HG03432 (cell line): ENCODE results near the gene HMCN2.
"Not testable (repeated sequence)": the region's sequence is repeated elsewhere in the genome, so short reads cannot be mapped to it uniquely, and the experiment has no call there.

Experiments used
- ATAC-seq: cut with Tn5 transposase; IDR thresholded peaks from one replicate; pipeline ENCODE4 v1.9.1; 2021; ENCODE audit warnings: mild to moderate bottlenecking, moderate library complexity; ENCODE audit not compliant: unreplicated experiment

HMCN2 gene

DNA sequence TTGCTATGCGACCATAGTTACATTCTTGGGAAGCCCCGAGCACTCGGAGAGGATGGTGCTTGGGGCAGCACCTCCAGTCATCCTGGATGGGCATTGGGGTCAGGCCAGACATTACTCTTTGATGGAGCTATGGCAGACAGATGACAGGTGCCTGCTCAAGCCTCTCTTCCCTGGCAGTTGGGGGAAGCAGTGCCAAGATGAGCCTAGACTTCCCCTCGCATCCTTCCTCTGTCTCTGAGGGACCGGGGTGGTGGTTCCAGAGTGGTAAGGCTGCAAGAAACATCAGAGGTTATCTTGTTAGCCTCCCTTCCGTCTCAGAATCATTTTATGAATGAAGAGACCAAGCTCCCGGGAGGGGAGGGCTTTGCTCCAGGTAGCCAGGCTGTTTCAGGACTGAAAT lies 2.8 kb upstream of the HMCN2 start:
- no peak for ATAC-seq

DNA sequence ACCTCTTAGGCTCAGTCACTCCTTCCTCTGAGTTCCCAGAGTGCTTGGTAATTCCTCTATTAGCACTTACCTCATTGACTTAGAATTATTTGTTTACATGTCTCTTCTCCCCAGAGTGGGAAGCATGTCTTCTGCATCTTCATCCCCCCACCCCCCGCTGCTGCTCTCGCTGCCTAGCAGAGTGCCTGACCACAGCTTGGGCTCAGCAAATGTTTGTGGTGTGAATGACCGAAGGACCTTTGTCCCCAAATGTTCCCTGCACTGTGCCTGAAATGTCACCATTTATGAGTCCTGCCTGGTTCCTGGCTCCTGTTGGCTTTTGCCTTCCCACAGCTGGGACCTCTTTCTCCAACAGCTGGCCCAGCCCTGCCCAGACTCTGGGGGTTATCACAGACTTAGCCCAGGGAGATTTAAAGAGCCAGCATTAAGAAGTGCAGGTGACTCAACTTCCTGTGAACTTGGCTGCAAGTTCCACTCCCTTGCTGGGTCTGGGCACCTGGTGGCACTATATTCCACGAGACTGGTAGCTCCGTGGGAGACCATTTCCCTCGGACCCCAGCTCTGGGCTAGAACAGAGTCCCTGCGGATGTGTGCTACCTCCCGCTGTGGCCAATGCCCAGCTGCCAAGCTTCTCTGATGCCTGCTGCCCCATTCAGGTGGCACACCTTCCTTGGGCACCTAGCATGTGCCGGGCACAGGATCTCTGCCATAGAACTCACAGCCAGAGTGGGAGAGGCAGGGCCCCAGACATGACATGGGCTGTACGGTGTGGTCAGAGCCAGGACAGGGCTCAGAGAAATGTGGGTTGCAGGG lies 1.8 kb upstream of the HMCN2 start:
- no peak for ATAC-seq

DNA sequence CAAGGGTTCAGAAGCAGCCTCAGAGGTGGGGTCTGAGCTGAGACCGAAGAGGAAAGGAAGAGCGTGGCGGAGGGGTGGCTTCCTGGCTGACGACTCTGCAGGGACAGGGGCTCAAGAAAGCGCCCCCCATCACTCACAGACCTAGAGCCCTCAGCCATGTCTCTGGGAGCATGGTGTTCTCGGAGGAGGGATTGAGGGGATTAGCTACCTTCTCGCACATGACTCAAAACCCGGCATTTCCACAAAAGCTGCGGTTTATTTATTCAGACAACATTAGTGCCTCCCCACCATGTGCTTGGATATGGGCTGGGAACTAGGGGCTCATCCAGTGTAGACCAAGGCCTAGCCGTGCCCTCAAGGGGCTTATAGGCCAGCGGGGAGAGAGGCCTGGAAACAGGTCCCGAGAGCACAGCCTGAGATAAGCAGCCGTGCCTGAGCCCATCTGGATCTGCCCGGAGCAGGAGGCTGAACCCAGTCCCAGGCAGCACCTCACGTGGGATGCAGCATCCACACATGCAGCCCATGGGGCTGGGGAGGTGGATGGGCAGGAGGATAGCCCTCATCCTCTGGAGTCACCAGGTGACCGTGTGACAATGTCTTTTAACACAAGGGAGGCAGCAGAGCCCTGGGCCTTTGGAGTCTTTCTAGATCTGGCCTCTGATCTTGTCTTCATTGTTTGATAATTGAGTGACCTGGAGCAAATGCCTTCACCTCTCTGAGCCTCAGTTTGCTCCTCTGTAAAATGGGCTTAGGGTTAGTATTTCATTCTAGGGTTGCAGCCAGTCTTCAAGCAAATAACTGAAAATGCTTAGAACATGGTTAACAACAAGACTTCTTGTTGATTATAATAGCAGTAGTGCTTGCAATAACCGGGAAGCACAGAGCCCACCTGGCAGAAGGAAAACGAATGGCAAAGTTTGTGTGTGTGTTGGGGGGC lies 878 bp upstream of the HMCN2 start:
- no peak for ATAC-seq

DNA sequence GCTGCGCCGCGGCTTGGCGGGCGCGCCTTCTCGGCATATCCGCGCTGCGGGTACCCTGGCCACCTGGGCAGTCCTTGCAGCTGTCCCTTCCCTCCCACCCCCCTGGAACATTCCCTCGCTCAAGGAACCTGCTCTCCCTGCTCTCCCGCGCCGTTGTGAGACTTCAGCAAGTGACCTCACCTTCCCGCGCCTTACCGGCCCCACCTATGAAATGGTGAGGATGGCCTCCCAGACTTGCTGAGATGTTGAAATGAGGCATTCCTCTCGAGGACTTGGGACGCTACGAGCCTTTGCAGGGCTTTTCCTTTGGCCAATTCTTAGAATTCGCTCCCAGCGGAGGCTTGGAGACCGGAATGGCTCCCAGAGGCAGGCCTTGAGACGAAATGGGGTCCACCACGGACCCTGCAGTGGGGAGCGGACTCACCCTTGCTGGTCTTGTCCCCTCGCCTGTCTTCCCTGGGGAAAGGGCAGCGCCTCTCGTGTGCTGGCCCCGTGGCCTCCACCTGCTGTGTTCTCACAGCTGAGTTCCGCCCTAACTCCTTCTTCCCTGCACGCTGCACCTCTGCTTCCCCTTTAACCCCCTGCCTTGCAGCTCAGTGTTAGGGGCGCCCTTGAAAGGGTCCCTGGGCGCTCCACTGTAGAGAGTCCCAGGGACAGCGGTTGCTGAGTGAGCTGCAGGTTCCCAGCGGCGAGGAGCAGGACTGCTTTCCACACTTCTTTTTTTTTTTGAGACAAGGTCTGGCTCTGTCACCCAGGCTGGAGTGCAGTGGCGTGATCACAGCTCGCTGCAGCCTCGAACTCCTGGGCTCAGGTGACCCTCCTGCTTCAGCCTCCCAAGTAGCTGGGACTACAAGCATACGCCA lies 907 bp downstream of the HMCN2 start:
- ATAC-seq: no peak

DNA sequence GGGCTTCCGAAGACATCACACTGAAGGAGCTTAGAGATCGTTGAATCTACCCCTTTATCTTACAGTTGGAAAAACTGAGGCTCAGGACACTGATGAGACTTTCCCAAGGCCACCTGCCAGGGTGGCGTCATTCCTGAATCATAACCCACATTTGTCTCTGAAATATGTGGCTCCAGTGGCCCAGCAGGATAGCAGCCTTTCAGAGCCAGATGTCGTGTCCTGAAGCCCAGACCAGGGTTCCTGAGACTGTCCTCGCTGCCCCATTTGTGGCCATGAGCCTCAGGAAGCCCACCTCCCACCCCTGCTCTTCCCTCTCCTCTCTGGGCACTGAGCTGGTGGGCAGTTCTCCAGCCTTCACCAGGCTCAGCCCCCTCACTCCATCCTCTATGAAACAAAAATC lies 2.4 kb downstream of the HMCN2 start:
- no peak for ATAC-seq

DNA sequence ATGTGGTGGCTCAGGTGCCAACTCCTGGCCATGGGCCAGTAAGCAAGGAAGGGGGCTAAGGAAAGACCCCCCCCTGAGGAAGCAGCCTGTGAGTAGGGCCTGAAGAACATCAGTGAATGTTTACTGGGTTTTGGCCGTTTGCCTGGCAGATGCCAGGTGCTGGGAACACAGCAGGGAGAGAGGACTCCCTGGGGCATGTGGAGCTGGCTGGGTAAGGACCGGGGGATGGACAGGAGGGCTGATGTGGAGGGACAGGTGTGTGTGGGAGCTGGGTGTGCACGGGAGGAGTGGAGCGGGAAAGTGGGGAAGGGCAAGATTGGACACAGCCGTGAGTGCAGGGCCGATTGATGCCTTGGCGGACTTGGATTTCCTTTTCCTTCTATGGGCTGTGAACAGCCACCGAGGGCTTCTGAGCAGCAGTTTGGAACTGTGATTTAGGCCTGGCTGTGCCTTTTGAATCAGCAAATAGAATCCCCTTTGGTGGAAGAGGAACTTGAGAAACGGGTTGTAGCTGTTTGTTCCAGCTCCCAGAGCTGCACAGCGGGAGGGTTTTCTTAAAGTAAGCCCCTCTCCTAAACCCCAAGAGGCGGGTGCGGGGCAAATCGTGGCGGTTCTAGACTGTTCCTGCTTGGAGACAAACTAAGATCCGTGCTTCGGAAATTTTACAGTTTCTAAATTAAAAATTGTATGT lies 3.1 kb downstream of the HMCN2 start:
- ATAC-seq: no peak

DNA sequence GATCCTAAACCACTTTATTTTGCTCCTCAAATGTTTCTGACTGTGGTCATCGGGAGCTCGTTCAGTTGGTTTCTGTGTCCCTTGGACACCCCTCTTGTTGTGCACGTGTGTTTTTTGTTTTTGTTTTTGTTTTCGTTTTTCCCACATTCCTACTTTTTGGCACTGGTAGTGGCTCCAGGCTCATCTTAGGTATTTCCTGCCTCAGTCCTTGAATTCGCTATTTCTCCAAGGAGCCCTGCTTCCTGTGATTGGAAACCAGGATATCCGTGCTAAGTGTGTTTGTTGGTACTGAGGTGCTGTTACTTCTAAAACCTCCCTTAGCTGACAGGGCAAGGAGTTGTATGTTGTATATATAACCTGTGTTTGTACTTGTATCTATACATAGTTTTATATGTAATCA lies 5.9 kb downstream of the HMCN2 start:
- no peak for ATAC-seq

DNA sequence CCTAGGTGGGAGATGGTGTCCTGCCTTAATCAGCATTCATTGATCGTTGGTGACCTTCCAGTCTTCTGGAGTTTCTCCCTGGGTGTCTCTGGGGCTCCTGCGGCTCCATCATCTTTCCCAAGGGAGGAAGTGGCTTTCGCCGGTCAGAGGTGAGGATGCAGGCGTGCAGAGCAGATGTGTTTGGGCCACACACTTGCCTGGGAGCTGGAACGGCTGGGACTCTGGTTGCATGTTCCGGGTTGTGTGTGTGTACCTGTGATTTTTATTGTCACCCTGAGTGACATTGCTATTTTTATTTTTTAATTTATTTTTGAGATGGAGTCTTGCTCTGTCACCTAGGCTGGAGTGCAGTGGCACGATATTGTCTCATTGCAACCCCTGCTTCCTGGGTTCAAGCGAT lies 9.6 kb downstream of the HMCN2 start:
- no peak for ATAC-seq

DNA sequence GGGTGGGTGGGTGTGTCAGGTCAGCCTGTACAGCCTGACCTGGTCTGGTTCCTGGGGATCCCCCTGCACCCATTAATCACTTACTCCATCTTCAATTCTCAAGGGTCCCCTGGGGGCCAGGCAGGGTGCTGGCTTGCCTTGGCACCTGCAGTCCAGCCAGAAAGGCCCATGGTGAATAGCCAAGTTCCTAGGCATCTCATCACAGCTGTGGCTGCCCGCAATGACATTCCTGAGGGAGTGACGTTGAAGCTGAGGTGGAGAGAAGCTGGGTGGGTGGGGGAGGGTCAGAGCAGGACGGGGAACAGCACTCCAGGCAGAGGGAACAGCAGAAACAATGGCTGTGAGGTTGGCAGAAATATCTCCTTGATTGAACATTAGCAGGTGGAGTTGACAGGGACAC lies 10.6 kb downstream of the HMCN2 start:
- ATAC-seq: no peak

DNA sequence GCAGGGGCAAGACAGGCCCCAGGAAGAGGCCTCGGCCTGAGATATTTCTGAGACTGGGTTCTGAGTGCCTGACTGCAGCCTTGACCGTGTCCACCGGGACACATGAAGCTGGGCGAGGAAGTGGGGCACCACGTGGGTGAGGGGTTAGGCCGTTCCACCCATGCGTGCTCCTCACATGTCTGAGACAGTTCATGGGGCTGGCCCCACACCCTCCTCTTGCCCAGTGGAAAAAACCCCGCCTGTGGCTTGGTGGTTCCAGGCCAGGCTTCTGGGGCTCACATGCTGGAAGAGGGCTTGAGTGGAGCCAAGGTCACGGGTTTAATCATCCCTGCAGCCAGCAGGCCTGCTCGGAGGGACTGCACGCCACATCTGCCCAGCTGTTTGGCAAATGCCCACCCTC lies 11.4 kb downstream of the HMCN2 start:
- ATAC-seq: no peak

DNA sequence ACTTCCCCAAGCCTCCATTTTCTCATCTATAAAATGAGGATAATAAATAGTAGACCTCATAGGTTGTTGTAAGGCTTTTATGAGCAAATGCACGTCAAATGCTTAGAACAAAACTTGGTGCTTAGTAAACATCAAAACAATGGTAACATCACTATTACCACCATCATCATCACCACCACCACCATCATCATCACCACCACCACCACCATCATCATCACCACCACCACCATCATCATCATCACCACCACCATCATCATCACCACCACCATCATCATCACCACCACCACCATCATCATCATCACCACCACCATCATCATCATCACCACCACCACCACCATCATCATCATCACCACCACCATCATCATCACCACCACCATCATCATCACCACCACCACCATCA lies 12.0 kb downstream of the HMCN2 start:
- not testable (repeated sequence) for ATAC-seq

DNA sequence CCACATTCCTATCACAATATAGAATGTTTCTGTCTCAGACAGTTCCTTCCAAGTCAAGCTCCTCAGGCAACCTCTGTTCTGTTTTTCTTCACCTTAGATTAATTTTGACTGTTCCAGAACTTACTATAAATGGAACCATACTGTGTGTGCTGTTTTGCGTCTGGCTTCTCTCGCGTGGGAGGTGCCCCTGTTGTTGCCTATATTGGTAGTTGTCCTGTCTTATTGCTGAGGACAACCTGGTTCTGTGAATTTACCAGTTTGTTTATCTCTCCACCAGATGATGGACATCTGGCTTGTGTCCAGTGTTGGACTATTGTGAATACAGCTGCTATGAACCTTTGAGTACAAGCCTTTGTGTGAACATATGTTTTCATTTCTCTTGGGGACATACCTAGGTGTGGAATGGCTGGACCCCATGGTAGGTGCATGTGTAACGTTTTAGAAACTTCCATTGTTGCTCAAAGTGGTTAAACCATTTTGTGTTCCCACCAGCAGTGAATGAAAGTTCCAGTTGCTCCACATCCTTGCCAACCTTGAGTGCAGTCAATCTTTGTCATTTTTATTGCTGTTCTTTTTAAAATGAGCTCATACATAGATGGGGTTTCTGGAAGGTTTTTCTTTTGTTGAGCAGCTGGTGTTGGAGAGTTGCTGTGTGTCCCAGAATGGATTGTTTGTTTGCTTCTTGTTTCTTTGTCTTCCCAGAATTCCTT lies 18.1 kb downstream of the HMCN2 start:
- no peak for ATAC-seq

DNA sequence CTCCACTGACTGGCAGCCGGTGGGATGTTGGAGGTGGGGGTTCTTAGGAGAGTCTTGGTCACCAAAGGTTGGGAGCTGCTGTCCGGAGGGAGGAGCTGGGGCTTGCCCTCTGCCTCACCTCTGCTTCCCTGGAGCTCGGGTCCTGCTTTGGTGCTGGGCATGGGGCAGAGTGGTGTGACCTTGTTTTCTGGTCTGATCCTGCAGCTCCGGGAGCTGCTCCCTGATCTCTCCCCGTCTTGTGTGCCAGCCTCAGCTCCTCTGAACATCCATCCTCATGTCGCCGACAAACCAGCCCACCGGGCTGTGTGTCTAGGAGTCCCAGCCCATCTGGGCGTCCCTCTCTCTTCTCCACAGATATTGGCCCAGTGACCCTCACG lies 18.7 kb downstream of the HMCN2 start:
- no peak for ATAC-seq

DNA sequence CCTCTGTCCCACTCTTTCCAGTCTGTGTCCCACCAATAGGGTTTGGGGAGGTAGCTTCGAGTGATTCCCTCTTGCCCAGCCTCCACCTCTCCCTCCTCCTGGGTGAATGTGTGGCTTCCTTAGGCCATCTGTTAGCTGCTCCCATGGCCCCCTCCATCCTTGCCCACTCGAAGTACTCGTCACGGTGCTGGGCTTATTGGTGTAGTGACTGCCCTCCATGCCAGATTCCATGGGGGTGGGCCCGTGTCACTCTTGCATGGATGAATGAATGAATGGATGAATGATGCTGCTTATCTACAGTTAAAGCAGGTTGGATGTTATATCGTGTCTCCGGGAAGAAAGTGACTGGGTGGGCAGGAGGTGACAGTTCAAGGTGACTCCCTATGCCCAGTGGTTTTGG lies 19.1 kb downstream of the HMCN2 start:
- ATAC-seq: no peak

DNA sequence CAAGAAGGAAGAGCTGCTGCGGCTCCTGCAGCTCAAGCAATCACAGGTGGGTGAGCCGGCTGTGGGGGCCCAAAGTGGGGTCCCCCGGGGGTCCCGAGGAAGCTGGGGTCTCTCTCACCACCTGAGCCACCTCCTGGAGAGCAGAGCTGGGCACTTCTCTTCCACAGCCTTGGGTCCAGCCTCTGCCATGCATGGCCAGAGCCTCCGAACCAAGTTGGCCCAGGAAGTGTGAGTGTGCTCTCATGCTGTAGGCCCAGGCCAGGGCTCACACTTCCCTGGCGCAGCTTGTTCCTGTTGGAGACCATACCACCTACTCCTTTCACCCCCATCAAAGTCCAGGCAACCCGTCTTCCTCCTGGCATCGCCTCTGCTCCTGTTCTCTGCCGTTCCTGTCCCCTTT lies 19.7 kb downstream of the HMCN2 start:
- ATAC-seq: no peak

DNA sequence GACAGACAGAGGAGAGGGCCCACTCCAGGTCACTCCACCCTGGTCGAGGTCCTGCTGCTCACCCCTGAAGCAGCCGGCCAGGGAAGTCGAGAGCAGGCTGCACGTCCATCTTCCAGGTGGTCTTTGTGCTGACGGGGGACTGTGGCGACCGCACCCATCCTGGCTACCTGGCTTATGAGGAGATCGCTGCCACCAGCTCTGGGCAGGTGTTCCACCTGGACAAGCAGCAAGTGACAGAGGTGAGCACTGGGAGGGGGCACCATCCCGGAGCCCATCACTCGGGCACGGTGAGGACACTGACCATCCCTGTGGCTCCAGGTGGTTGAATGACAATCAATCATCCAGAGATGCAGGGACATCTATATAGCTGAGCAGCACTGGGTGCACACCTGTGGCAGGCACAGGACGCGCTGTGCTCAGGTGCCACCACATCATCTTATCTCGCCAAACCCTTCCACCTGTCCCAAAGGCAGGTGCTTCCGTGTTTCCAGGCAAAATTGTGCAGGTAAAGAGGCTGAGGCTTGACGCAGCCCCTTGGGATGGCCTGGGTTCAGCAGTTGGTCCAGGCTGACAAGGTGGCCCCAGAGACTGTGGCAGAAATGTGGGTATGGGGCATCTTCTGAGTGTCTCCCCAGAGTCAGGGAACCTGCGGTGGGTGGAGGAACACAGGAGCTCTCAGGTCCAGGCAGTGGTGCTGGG lies 20.7 kb downstream of the HMCN2 start:
- ATAC-seq: no peak

DNA sequence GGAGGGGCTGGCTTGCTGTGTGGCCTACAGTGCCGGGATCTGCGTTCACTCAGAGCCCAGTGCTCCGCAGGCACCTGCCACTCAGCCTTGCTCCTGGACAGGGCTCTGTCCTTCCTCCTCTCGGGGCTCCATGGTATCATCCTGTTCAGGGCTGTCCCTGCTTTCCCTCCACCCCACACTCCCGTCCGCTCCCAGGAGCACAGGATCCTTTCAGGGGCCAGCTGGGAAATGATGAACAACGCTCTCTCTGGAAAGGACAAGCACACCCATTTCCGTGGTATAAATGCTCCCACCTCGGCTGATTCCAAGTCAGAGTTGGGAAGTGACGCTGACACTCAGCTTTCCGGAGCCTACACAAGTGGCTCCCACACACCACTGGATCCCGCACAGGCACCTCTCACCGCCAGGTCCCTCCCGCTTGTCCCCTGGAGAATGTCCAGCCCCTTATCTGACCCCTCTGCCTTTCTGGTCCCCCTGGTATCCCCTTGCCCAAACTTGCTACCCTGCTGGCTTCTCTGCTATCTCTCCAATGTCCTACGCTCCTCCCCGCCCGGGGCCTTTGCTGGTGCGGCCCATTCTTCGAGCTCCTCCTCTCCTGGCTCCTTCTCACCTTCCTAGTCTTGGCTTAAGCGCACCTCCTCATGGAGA lies 21.3 kb downstream of the HMCN2 start:
- no peak for ATAC-seq

DNA sequence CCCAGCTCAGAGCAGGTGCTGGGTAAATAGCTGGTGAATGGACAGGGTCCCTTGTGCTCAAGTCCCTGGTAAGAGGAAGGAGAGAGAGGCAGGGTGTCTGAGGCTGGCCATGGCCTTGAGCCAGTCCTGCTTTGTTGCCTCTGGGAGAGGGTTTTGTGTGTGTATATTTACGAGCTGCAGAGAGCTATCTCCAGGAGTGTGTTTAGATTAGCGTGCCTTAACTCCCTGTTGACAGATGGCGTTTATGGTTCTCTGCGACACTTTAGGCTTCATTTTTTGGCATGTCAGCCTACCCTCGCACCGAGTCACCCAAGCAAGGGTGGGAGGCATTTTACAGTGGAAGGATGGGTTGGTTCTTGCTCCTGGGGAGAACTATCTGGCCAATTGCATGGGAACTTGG lies 22.2 kb downstream of the HMCN2 start:
- ATAC-seq: no peak

DNA sequence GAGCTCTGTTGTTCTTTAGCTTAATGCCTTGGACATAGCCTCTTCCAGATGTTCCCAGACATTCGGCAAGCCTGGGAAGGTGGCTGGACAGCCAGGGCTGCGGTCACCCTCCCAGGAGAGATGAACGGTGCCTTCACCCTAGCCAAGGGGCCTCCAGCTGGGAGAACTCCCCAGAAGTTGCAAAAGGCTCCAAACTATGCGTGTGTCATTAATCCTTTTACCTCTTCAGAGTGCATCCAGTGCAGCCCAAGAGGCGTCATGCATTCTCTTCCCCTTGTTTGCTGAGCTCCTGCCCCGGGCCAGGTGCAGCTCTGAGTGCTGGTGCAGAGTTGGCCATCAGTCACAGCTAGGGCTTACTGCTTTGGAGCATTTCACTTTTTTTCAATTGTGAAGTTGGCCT lies 22.8 kb downstream of the HMCN2 start:
- ATAC-seq: no peak
